Measurements from ENCODE around the gene EEIG2. TPM values are rescaled to one million over a fixed set of nuclear protein-coding genes. Genes with fewer than 3 reads are reported as not detected.

The EEIG2 gene
- polyA plus RNA-seq, 6 donors from 2014 or later: 0.43 to 2.5 (median 0.93) TPM

DNA sequence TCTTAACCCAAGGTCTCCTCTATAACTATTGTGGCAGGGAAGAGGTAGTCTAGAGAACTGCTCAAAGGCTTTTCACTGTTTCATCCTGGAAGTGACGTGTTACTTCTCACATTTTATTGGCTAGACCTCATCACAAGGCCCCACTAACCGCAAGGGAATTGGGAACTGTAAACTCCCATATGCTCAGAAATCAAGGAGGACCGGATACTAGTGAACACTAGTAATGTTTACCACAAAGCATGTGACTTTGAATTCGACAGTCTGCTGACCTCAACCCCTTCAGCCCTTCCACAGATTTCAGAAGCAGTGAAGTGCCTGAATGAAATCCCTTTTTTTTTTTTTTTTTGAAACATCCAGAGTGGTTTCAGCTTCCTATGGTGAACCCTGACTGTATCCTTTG, 3.4 kb upstream of the EEIG2 start:
- ATAC-seq (ENCODE audit: low read depth in 2 of 2): no peak
- H3K27ac Mint-ChIP-seq: no peak overlapping the region
- H3K9me3 Mint-ChIP-seq: no peaks in the 10 kb centered on the region

DNA sequence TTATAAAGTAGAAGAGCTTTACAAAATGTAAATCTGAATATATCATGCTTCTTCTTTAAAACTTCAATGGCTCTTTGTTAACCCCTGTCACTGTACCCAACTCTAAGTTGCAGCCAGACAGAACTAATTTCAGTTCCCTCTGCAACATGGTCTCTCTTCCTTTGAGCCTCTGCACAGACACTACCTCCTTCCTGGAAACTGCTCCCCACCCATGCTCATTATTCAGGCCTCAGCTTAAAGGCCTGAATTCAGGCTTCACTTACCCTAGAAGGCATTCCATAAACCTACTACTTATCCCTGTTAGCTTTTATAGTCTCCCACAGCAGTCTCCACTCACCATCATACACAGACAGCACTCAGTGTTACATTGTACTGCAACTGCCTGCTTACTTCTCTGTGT, 2.6 kb upstream of the EEIG2 start:
- H3K27ac Mint-ChIP-seq: no peak overlapping the region
- no peaks in the 10 kb centered on the region for H3K36me3 Mint-ChIP-seq
- no peaks in the 10 kb centered on the region for H3K27me3 Mint-ChIP-seq
- H3K4me3 Mint-ChIP-seq: no peak overlapping the region
- ATAC-seq (ENCODE audit: low read depth in 2 of 2) (peak; percentile 29 to 35), DNase-seq (peak; percentile 51)
- no peaks in the 10 kb centered on the region for H3K9me3 Mint-ChIP-seq
- H3K4me1 Mint-ChIP-seq: peaks cover 7 to 19% (median 16%) of the 10 kb centered on the region in 3 donors

More for the DNA sequence above, 3.4 kb upstream of the EEIG2 start:
- Mint-ChIP-seq H3K4me1 (peaks cover 7 to 16% (median 12%) of the 10 kb centered on the region in 3 donors), H3K27me3 (no peaks in the 10 kb centered on the region), H3K4me3 (no peak overlapping the region), H3K36me3 (no peaks in the 10 kb centered on the region)
- no peak for DNase-seq

DNA sequence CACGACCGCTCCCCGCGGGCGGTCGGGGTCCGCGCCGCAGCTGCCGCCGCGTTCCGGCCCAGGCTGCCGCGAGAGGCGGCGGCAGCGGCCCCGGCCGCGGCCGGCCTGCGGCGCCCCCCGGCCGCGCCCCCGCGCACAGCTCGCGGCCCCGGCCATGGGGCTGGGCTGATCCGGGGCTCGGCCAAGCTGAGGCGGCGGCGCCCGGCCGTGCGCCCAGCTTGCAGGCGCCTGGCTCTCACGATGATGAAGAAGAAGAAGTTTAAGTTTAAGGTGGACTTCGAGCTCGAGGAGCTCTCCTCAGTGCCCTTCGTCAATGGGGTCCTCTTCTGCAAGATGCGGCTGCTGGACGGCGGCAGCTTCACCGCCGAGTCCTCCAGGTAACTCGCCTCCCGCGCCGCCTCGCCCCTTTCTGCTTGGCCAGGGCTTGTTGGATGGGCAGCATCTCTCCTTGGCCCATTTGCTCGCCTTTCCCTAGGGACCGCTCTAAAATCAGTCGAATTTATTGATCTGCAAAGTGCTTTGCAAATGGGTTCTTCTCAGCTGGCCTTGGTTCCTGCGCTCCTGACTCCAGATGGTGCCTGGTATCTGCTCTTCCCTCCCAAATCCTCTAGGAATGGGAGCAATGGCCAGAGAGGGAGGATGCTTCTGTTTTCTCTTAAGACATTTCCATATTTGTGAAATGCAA, 431 bp downstream of the EEIG2 start:
- no peaks in the 10 kb centered on the region for H3K9me3 Mint-ChIP-seq
- H3K36me3 Mint-ChIP-seq: no peaks in the 10 kb centered on the region
- peaks cover 15 to 27% (median 26%) of the 10 kb centered on the region in 3 donors for H3K4me1 Mint-ChIP-seq

DNA sequence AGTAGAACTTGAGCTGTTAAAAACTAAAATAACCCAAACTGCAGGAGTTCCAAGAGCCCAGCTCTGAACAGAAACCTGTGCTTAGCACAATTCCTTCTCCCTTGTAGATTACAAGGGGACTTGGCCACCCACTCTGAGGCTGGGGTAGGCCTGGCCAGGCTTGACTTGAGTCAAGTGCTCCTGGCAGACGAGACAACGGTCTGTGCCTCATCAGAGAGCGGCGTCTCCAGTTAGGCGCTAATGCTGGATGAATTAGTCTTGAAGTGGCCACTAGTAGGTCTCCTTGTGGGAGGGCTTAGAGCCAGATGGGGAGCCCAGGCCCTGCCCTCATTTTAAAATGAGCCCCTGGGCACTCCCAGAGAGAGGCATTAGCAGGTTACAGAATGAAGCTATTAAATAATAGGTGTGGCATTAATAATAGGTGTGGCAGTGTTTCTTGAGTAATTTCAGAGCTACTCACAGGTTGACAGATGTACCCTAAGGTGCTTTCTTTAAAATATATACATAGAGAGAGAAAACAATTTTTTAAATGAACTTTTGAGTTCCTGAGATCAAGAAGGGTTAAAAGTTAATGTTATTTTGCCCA, 1.1 kb downstream of the EEIG2 start:
- peak overlapping the region in 7 of 8 donors; percentile 90 to 99 (median 95) for H3K4me3 Mint-ChIP-seq
- H3K36me3 Mint-ChIP-seq: no peaks in the 10 kb centered on the region
- H3K9me3 Mint-ChIP-seq: no peaks in the 10 kb centered on the region
- no peaks in the 10 kb centered on the region for H3K27me3 Mint-ChIP-seq
- peak overlapping the region in 5 of 6 donors; percentile 20 to 98 (median 89) for H3K27ac Mint-ChIP-seq
- peaks cover 15 to 26% (median 22%) of the 10 kb centered on the region in 3 donors for H3K4me1 Mint-ChIP-seq
- DNase-seq (no peak), ATAC-seq (ENCODE audit: low read depth in 2 of 2) (peak; percentile 12 to 22)

More for the DNA sequence above, 431 bp downstream of the EEIG2 start:
- DNase-seq (no peak), ATAC-seq (ENCODE audit: low read depth in 2 of 2) (peak; percentile 22 to 34)
- Mint-ChIP-seq H3K4me3 (peak overlapping the region in 7 of 8 donors; percentile 90 to 99 (median 95)), H3K27me3 (no peaks in the 10 kb centered on the region), H3K27ac (peak overlapping the region in 5 of 6 donors; percentile 71 to 98 (median 89))

DNA sequence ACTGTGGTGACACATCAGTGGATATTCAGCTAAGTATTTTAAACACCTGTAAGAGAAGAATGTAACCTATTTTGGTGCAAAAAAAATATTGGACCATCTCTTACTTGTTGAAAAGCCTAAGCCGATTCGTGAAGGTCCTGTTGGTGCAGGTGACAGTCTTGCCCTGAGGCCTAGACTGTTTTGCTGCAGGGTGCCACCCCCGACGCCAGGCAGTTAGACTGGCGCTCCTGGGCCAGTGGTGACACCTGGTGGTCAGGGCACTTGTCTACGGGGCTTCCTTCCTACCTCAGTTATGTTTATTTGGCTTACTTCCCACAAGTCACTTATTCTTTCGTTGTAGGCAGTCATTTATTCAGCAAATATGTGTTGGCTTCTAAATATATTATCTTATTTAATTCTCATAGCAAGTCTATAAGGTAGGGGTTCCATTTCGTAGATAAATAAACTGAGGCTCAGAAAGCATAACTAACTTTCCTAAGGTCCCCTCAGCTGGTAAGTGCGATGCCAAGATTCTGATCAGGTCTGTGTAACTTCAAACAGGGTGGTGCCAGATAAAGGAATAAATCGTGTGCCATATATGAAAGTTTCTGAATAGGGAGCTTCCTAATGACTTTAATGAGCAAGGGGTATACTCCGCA, 1.9 kb downstream of the EEIG2 start:
- Mint-ChIP-seq H3K27ac (peak overlapping the region in 3 of 6 donors; percentile 13 to 70 (median 32)), H3K27me3 (no peaks in the 10 kb centered on the region), H3K36me3 (no peaks in the 10 kb centered on the region), H3K9me3 (no peaks in the 10 kb centered on the region), H3K4me1 (peaks cover 15 to 26% (median 22%) of the 10 kb centered on the region in 3 donors), H3K4me3 (peak overlapping the region in 7 of 8 donors; percentile 36 to 99 (median 90))
- peak; percentile 57 for ATAC-seq (ENCODE audit: low read depth in 2 of 2)
- DNase-seq: peak; percentile 83

DNA sequence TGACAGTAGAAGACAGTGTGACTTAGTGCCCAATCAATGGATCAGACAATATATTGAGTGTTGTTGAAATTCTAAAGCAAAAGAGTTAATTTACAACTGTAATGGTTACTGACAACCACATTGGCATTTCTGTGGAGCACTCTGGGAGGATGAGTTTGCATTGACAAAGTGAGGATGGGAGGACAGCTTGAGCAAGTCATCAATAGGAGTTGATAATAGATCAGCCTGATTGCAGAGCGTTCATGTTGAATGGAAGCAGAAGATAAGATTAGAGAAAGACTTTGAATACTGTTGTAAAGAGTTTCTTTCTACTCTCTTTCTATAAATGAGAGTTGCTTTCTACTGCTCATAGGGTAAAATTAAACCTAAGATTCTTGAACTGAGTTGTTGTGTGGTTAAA, 3.9 kb downstream of the EEIG2 start:
- Mint-ChIP-seq H3K27ac (peak overlapping the region in 2 of 6 donors; percentile 1 to 12), H3K4me1 (peaks cover 16 to 26% (median 22%) of the 10 kb centered on the region in 3 donors), H3K27me3 (no peaks in the 10 kb centered on the region), H3K36me3 (no peaks in the 10 kb centered on the region), H3K4me3 (no peak overlapping the region), H3K9me3 (no peaks in the 10 kb centered on the region)
- DNase-seq (no peak), ATAC-seq (ENCODE audit: low read depth in 2 of 2) (no peak)

DNA sequence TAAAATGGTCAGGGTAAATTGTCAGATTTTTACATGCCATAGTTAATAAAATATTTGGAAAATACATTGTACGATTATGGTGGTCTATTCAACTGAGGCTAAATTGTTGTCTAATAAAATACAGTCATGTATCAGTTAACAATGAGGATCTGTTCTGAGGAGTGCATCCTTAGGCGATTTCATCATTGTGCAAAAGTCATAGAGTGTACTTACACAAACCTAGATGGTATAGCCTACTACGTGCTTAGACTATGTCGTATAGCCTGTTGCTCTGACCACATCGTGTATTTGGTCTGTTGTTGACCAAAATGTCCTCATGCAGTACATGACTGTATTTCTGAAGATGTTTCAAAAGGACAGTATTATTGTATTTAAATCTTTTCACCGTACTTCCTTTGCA, 5.2 kb downstream of the EEIG2 start:
- Mint-ChIP-seq H3K4me1 (peaks cover 19 to 26% (median 22%) of the 10 kb centered on the region in 3 donors), H3K4me3 (no peak overlapping the region), H3K36me3 (no peaks in the 10 kb centered on the region), H3K27ac (no peak overlapping the region), H3K9me3 (no peaks in the 10 kb centered on the region), H3K27me3 (no peaks in the 10 kb centered on the region)
- no peak for DNase-seq
- no peak for ATAC-seq (ENCODE audit: low read depth in 2 of 2)

DNA sequence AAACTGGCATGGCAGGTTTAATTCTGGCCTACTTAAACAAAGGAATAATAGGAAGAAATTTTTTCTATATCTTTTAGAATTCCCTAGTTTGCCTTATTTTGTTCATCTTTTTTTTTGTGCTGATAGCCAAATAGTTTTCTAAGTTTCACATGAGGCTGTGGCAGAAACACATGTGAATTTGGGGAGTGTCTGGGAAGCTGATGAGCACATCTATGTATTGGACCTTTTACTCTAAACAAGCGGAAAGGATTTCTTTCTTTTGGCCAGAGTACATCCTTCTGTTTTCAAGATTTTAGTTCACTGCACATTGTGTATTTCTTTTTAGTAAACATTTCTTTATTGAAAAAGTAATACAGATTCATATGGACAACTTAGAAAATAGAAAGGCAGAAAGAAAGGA, 5.6 kb downstream of the EEIG2 start:
- H3K4me3 Mint-ChIP-seq: no peak overlapping the region
- no peak for ATAC-seq (ENCODE audit: low read depth in 2 of 2)
- DNase-seq: no peak
- H3K27ac Mint-ChIP-seq: no peak overlapping the region
- no peaks in the 10 kb centered on the region for H3K27me3 Mint-ChIP-seq
- H3K4me1 Mint-ChIP-seq: peaks cover 19 to 25% (median 20%) of the 10 kb centered on the region in 3 donors
- H3K9me3 Mint-ChIP-seq: no peaks in the 10 kb centered on the region
- no peaks in the 10 kb centered on the region for H3K36me3 Mint-ChIP-seq

DNA sequence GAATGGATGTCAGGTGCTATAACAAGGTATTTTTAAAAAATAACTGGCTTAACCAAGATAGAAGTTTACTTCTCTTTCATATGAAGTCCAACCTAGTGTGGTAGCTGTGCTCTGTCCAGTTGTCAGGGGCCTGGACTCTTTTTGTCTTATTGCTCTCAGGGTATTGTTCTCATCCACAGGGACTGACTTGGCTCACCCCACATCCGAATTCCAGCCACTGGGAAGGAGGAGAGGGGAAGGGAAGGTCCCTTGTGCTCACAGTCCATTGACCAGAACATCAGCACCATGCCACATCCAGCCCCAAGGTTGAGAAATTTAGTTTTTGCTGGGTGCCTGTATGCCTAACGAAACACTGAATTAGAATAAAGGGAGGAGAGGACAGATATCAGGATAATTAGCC, 8.7 kb downstream of the EEIG2 start:
- ATAC-seq (ENCODE audit: low read depth in 2 of 2) (no peak), DNase-seq (no peak)
- H3K27ac Mint-ChIP-seq: peak overlapping the region in 1 of 6 donors; percentile 25
- peaks cover 7 to 11% (median 11%) of the 10 kb centered on the region in 3 donors for H3K4me1 Mint-ChIP-seq
- H3K4me3 Mint-ChIP-seq: no peak overlapping the region
- no peaks in the 10 kb centered on the region for H3K27me3 Mint-ChIP-seq
- H3K9me3 Mint-ChIP-seq: peaks cover 0 to 4% (median 0%) of the 10 kb centered on the region in 7 donors
- no peaks in the 10 kb centered on the region for H3K36me3 Mint-ChIP-seq

DNA sequence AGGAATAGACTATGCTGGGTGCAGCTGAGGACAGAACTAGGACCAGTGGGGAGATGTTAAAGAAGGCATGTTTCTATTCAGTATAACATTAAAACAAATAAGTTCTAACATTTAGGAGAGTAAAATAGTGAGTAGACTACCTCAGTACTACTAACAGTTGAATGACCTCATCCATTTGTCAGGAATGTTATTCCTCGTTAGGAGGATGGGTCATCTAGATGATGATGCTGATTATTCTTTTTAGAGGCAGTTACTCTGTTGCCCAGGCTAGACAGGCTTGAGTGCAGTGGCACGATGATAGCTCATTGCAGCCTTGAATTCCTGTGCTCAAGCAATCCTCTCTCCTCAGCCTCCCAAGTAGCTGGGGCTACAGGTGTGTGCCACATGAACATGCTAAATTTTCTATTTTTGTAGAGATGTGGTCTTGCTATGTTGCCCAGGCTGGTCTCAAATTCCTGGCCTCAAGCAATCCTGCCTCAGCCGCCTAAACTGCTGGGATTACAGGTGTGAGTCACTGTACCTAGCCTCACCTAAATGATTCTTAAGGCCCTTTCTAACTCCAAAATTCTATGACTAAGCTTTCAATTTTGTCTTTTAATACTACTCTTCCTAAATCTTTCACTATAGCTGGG, 9.3 kb downstream of the EEIG2 start:
- peaks cover under 1 to 6% (median 4%) of the 10 kb centered on the region in 3 donors for H3K4me1 Mint-ChIP-seq
- H3K27me3 Mint-ChIP-seq: no peaks in the 10 kb centered on the region
- H3K4me3 Mint-ChIP-seq: no peak overlapping the region
- peaks cover 0 to 6% (median 0%) of the 10 kb centered on the region in 7 donors for H3K9me3 Mint-ChIP-seq
- no peaks in the 10 kb centered on the region for H3K36me3 Mint-ChIP-seq
- ATAC-seq (ENCODE audit: low read depth in 2 of 2) (no peak), DNase-seq (no peak)
- peak overlapping the region in 1 of 6 donors; percentile 22 for H3K27ac Mint-ChIP-seq

DNA sequence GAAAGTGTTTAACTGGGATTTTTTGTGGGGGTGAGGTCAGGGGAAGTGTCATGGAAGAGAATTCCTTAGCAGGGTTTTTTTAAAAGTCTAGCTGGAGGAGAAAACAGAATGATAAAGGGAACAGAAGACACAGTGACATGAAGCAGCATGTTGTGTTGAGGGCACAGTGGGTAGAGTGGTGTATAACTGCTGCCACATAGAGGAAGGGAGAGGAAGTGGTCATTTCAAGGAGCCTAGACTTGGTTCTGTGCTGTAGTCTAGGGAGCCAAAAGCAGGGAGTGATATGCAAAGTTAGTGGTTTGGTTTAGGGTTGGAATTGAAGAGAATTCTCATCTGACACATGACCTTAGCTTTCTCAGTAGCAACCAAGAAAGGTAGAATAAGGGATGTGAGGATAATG, 10.2 kb downstream of the EEIG2 start:
- Mint-ChIP-seq H3K9me3 (peaks cover 0 to 6% (median 0%) of the 10 kb centered on the region in 7 donors), H3K27me3 (no peaks in the 10 kb centered on the region), H3K4me3 (no peak overlapping the region), H3K27ac (no peak overlapping the region), H3K36me3 (no peaks in the 10 kb centered on the region), H3K4me1 (peaks cover 0 to 4% (median 0%) of the 10 kb centered on the region in 3 donors)
- DNase-seq (no peak), ATAC-seq (ENCODE audit: low read depth in 2 of 2) (peak; percentile 95 to 97)

DNA sequence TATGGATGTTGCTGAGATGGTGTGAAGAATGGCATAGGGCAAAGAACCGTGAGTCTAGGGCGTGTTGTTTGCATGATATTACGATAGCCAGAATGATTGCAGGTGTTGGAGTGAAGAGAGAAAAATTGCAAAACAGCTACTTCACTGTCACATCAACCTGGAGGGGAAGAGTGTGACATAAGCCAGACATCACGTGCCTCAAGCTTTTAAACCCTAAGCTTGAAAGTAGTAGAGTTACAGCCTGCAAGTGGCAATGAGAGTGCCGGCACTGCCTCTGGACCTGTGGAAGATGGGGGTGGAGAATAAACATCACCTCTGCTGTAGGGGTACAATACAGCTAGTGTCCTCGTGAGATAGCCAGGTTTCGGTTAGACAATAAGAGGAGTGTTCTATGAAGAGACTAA, 11.1 kb downstream of the EEIG2 start:
- Mint-ChIP-seq H3K9me3 (peaks cover 0 to 6% (median 0%) of the 10 kb centered on the region in 7 donors), H3K4me1 (peaks cover 0 to 10% (median 7%) of the 10 kb centered on the region in 3 donors), H3K36me3 (peaks cover 0 to 7% of the 10 kb centered on the region in 2 donors), H3K27me3 (no peaks in the 10 kb centered on the region), H3K27ac (no peak overlapping the region), H3K4me3 (no peak overlapping the region)
- ATAC-seq (ENCODE audit: low read depth in 2 of 2): no peak
- no peak for DNase-seq

DNA sequence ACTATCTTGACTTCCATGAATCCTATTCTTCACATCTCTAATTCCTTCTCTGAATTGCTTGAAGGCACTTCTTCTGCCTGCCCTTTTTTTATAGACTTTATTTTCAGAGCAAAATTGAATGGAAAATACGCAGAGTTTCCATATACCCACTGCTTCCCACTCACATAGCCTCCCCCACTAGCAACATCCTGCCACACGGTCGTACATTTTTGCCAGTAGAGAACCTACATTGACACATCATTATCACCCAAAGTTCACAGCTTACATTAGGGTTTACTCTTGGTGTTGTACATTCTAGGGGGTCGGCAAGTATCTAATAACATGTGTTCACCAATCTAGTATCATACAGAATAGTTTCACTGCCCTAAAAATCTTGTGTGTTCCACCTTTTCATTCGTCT, 12.3 kb downstream of the EEIG2 start:
- no peaks in the 10 kb centered on the region for H3K27me3 Mint-ChIP-seq
- no peak overlapping the region for H3K4me3 Mint-ChIP-seq
- ATAC-seq (ENCODE audit: low read depth in 2 of 2): no peak
- H3K27ac Mint-ChIP-seq: no peak overlapping the region
- peaks cover 0 to 7% of the 10 kb centered on the region in 2 donors for H3K36me3 Mint-ChIP-seq
- H3K9me3 Mint-ChIP-seq: peaks cover 0 to 6% (median 0%) of the 10 kb centered on the region in 7 donors
- DNase-seq: no peak
- H3K4me1 Mint-ChIP-seq: peaks cover 0 to 10% (median 7%) of the 10 kb centered on the region in 3 donors
